Measurements from ENCODE around the gene CENPU.

DNA sequence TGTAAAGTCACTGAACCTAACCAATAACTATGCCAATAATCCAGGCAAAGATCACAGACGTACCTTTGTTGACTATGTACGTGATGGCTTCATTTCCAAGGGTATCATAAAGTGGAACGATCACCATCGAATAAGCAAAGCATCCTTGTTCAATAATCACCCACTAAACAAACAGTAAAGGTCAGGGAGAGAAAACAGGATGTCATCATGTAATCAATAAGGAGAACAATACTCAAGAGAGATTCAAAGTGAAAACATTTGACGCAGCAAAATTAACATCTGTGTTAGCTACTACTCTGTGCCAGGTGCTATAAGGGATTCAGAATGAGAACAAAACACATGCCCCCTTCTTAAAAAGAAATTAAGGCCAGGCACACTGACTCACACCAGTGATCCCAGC is 42.9 kb upstream of the CENPU start:
- no peak for TF ChIP-seq POLR2A (IDR thresholded peaks at IDR 0.05)
- TF ChIP-seq, protein P1, sequence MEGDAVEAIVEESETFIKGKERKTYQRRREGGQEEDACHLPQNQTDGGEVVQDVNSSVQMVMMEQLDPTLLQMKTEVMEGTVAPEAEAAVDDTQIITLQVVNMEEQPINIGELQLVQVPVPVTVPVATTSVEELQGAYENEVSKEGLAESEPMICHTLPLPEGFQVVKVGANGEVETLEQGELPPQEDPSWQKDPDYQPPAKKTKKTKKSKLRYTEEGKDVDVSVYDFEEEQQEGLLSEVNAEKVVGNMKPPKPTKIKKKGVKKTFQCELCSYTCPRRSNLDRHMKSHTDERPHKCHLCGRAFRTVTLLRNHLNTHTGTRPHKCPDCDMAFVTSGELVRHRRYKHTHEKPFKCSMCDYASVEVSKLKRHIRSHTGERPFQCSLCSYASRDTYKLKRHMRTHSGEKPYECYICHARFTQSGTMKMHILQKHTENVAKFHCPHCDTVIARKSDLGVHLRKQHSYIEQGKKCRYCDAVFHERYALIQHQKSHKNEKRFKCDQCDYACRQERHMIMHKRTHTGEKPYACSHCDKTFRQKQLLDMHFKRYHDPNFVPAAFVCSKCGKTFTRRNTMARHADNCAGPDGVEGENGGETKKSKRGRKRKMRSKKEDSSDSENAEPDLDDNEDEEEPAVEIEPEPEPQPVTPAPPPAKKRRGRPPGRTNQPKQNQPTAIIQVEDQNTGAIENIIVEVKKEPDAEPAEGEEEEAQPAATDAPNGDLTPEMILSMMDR (IDR thresholded peaks at IDR 0.05) = no peak

All from thyroid gland (tissue), 4 donors.